ENCODE data around the gene C19orf81.

Gene C19orf81

DNA sequence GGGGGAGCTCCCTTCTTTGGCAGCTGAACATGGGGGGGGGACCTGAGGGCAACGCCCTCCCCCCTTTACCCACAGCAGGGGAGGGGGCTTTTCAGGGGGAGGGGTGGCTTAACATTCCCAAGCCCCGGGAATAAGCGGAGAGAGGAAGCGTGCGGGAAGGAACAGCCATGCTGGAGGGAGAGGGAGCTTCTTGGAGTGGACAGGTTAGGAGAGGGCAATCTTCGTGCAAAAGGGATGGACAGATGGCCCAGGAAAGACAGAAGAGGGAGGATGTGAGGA, 10.8 kb downstream of the C19orf81 start:
- TF ChIP-seq, protein P1, sequence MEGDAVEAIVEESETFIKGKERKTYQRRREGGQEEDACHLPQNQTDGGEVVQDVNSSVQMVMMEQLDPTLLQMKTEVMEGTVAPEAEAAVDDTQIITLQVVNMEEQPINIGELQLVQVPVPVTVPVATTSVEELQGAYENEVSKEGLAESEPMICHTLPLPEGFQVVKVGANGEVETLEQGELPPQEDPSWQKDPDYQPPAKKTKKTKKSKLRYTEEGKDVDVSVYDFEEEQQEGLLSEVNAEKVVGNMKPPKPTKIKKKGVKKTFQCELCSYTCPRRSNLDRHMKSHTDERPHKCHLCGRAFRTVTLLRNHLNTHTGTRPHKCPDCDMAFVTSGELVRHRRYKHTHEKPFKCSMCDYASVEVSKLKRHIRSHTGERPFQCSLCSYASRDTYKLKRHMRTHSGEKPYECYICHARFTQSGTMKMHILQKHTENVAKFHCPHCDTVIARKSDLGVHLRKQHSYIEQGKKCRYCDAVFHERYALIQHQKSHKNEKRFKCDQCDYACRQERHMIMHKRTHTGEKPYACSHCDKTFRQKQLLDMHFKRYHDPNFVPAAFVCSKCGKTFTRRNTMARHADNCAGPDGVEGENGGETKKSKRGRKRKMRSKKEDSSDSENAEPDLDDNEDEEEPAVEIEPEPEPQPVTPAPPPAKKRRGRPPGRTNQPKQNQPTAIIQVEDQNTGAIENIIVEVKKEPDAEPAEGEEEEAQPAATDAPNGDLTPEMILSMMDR (IDR thresholded peaks at IDR 0.05; ENCODE audit: control extremely low read depth, extremely low read depth, low read depth, missing control alignments), result no peak
- no peak for DNase-seq (ENCODE audit: extremely low spot score)
- POLR2A ChIA-PET, result no interaction called here
- CTCF ChIA-PET, result no interaction called here

DNA sequence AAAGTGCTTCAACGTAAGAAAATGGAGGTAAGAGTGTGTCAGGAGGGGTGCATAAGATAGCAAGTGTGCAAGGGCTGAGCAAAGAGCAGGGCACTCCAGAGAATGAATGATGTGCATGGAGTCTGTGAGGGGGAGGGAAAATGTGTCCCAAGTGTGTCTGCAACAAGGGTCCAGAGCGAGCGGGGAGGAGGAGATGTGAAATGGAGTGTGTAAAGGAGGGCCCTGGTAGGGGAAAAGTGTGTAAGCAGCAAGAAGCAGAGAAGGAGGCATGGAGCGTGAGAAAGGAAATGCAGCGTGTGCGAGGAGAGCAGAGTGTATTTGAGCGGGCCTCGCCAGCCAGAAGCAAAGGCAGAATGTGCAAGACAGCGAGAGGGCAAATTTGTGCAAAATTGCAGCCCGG, 11.8 kb downstream of the C19orf81 start:
- DNase-seq (ENCODE audit: extremely low spot score), result no peak
- CTCF ChIA-PET, result no interaction called here
- POLR2A ChIA-PET, result no interaction called here
- TF ChIP-seq, protein P1 (IDR thresholded peaks at IDR 0.05; ENCODE audit: control extremely low read depth, extremely low read depth, low read depth, missing control alignments), result no peak

DNA sequence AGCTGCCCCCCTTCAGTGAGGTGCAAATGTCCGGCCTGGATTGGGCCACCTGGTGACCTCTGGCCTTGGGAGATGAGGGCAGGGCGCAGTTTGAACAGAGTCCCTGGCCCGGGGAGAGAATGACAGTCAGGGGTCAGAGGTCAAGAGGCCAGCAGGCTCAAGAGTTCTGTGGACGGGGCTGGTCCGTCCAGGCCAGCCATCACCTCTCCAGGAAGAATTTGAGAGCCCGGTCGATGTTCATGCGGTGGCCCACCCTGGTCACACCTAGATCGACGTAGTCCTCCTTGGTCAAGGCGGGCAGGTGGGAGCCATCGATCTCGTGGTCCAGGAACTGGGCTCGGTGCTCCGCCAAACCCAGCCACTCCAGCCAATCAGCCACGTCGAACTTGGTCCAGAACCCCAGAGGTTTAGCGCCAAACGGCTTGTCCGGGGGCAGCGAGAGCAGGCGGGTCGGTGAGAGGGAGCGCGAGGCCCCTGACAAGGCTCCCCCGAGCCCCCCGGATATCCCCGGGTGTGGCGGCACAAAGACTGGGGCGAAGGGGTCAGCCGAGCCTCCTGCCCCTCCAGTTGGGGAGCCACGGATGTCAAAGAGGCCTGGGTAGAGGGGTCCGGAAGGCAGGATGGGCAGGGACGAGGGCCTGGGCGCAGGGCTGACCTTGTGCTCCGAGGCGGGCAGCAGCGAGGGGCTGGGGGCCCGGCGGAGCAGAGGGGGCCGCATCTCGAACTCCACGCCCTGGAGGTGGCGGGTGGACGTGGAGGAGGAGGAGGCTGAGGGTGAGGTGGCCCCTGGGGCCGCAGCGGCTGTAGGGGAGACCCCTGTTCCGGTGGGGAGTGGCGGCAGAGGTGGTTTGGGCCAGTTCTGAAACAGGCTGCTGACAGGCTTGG, 12.8 kb downstream of the C19orf81 start:
- no peak for DNase-seq (ENCODE audit: extremely low spot score)
- CTCF ChIA-PET, result no interaction called here
- POLR2A ChIA-PET, result no interaction called here
- TF ChIP-seq, protein P1 (IDR thresholded peaks at IDR 0.05; ENCODE audit: control extremely low read depth, extremely low read depth, low read depth, missing control alignments), result no peak

- CTCF ChIA-PET, result no interaction called here
- TF ChIP-seq, protein P1 (IDR thresholded peaks at IDR 0.05; ENCODE audit: control extremely low read depth, extremely low read depth, low read depth, missing control alignments), result no peak
- POLR2A ChIA-PET, result no interaction called here
Measured at GRCh38 chr19:50662651-50663481, 13.6 kb downstream of the C19orf81 start.

DNA sequence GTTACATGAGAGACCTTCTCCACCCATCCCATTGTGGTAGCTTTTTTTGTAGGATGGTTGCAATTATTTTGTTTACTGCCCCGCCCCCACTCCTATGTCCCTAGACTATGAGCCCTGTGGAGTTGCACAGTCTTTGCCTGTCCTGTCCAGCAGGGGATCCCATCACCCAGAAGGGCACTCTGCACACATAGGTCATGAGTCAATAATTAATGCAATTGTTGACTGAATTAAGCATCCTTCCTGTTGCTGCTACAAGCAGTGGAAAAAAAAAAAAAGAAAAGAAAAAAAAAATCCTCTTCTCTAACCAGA, 14.2 kb downstream of the C19orf81 start:
- ChIA-PET POLR2A (no interaction called here), CTCF (no interaction called here)
- TF ChIP-seq, protein P1 (IDR thresholded peaks at IDR 0.05; ENCODE audit: control extremely low read depth, extremely low read depth, low read depth, missing control alignments), result no peak
- DNase-seq (ENCODE audit: extremely low spot score), result no peak

More at GRCh38 chr19:50662651-50663481, 13.6 kb downstream of the C19orf81 start:
- no peak for DNase-seq (ENCODE audit: extremely low spot score)

- CTCF ChIA-PET, result no interaction called here
- TF ChIP-seq, protein P1 (IDR thresholded peaks at IDR 0.05; ENCODE audit: control extremely low read depth, extremely low read depth, low read depth, missing control alignments), result no peak
- POLR2A ChIA-PET, result no interaction called here
- DNase-seq (ENCODE audit: extremely low spot score), result no peak
Measured at GRCh38 chr19:50664204-50664603, 15.0 kb downstream of the C19orf81 start.
